Neutrophil (primary cell): Measurements from ENCODE around the gene MTERF4.

Source experiments
- H3K27ac ChIP-seq: fragments of 200-600 bp; sonication (generic); 2 replicates; pipeline ENCODE4 v1.5.1; 2016; ENCODE audit warnings: mild to moderate bottlenecking, moderate library complexity
- H3K27me3 ChIP-seq: fragments of 200-600 bp; sonication (generic); 2 replicates; pipeline ENCODE4 v1.6.0; 2016; ENCODE audit warnings: mild to moderate bottlenecking
- H3K36me3 ChIP-seq: fragments of 200-600 bp; sonication (generic); 2 replicates; pipeline ENCODE4 v1.5.1; 2017
- H3K4me1 ChIP-seq, 2 experiments: fragments of 200-600 bp in 1 of 2; sonication (generic) in 1 of 2; 1 replicate in 1 of 2; 2 replicates in 1 of 2; pipeline versions ENCODE4 v1.5.1 to v1.6.1; 2013 to 2016; ENCODE audit warnings: low read depth in 1 of 2, low read length in 1 of 2, mild to moderate bottlenecking in 1 of 2, moderate library complexity in 1 of 2; ENCODE audit not compliant: control insufficient read depth in 1 of 2, insufficient read depth in 1 of 2
- H3K4me3 ChIP-seq, 2 experiments: fragments of 200-600 bp in 1 of 2; sonication (generic) in 1 of 2; 1 replicate in 1 of 2; 2 replicates in 1 of 2; pipeline ENCODE4 v1.5.1; 2013 to 2016; ENCODE audit warnings: low read depth in 1 of 2, low read length in 1 of 2, mild to moderate bottlenecking in 1 of 2, moderate library complexity in 1 of 2
- H3K9me3 ChIP-seq: fragments of 200-600 bp; sonication (generic); 2 replicates; pipeline ENCODE4 v1.5.1; 2016
- TF ChIP-seq, protein P1 (sequence below): fragments of 200-600 bp; sonication (generic); IDR thresholded peaks from 2 replicates; pipeline ENCODE4 v1.5.1; 2016; ENCODE audit warnings: antibody characterized with exemption

MTERF4 gene

DNA sequence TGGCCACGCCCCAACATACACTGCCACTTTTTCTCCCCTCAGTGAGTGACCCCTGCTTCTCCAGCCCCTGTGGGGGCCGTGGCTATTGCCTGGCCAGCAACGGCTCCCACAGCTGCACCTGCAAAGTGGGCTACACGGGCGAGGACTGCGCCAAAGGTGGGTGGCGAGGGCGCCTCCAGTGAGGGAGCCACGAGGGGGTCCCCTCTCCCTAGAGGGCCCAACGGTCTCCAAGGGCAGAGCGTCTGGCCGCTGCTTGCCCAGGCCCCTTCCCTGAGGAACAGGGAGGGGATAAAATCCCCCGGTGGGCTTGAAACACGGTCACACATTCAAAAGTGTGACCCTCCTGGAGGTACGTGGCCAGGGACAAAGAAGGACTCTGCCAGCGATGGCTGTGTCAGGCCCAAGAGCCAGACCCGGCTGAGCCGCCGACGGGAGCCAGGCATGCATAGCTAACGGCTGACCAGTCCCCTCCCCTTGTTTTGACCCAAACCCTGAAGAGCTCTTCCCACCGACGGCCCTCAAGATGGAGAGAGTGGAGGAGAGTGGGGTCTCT is 37.2 kb downstream of the MTERF4 start:
- TF ChIP-seq, protein P1, sequence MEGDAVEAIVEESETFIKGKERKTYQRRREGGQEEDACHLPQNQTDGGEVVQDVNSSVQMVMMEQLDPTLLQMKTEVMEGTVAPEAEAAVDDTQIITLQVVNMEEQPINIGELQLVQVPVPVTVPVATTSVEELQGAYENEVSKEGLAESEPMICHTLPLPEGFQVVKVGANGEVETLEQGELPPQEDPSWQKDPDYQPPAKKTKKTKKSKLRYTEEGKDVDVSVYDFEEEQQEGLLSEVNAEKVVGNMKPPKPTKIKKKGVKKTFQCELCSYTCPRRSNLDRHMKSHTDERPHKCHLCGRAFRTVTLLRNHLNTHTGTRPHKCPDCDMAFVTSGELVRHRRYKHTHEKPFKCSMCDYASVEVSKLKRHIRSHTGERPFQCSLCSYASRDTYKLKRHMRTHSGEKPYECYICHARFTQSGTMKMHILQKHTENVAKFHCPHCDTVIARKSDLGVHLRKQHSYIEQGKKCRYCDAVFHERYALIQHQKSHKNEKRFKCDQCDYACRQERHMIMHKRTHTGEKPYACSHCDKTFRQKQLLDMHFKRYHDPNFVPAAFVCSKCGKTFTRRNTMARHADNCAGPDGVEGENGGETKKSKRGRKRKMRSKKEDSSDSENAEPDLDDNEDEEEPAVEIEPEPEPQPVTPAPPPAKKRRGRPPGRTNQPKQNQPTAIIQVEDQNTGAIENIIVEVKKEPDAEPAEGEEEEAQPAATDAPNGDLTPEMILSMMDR = no peak
- Histone ChIP-seq H3K27ac (no peak overlapping the region), H3K4me1 (no peaks in the 10 kb centered on the region), H3K27me3 (peaks cover 24% of the 10 kb centered on the region), H3K9me3 (no peaks in the 10 kb centered on the region), H3K4me3 (no peak overlapping the region), H3K36me3 (no peaks in the 10 kb centered on the region)

DNA sequence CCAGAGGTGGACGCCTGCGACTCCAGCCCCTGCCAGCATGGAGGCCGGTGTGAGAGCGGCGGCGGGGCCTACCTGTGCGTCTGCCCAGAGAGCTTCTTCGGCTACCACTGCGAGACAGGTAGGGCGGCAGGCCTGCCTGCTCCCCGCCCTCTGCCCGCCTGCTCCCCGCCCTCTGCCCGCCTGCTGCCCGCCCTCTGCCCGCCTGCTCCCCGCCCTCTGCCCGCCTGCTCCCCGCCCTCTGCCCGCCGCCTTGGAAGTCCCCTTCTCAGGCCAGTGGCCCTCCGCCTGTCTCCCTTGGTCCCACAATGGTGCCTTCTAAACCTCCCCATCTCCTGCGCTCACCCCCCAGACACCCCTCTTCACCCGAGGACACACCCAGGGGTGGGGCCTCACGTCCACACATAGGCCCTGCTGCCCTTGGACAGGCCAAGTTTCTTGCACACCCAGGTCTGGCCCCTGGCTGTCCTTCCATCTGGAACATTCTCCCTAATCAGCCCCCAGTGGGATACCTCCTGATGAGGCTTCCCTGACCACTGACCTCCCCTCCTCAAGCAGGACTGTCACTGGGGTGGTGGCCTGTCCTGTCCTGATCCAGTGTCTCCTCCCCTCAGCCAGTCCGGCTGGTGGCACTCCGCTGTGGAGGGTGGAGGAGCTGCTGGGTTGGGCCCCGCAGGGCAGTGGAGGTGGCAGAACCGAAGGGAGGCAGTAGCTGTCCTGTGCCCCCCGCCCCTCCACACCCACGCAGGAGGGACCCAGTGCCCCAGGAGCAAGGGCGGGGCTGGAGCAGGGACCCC is 37.9 kb downstream of the MTERF4 start:
- peaks cover 24% of the 10 kb centered on the region for H3K27me3 ChIP-seq
- no peaks in the 10 kb centered on the region for H3K9me3 ChIP-seq
- no peaks in the 10 kb centered on the region for H3K36me3 ChIP-seq
- H3K27ac ChIP-seq = no peak overlapping the region
- no peaks in the 10 kb centered on the region for H3K4me1 ChIP-seq
- no peak overlapping the region for H3K4me3 ChIP-seq
- TF ChIP-seq, protein P1 = no peak

DNA sequence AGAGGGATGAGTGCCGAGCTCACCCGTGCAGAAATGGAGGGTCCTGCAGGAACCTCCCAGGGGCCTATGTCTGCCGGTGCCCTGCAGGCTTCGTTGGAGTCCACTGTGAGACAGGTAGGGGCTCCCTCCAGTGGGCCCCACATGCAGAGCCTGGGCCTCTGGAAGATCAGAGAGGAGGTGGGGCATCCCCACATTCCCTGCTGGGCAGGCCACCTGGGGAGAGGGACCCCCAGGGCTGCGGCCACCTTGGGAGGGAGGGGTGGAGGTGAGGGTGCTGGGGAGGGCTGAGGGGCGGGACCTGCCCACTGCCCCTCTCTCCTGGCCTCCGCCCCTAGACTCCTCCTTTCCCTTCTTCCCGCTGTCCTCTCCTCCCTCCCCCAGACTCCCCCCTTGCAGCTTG is 38.5 kb downstream of the MTERF4 start:
- no peak overlapping the region for H3K4me3 ChIP-seq
- no peaks in the 10 kb centered on the region for H3K36me3 ChIP-seq
- TF ChIP-seq, protein P1 = no peak
- peaks cover 24% of the 10 kb centered on the region for H3K27me3 ChIP-seq
- H3K4me1 ChIP-seq = no peaks in the 10 kb centered on the region
- no peak overlapping the region for H3K27ac ChIP-seq
- H3K9me3 ChIP-seq = no peaks in the 10 kb centered on the region

DNA sequence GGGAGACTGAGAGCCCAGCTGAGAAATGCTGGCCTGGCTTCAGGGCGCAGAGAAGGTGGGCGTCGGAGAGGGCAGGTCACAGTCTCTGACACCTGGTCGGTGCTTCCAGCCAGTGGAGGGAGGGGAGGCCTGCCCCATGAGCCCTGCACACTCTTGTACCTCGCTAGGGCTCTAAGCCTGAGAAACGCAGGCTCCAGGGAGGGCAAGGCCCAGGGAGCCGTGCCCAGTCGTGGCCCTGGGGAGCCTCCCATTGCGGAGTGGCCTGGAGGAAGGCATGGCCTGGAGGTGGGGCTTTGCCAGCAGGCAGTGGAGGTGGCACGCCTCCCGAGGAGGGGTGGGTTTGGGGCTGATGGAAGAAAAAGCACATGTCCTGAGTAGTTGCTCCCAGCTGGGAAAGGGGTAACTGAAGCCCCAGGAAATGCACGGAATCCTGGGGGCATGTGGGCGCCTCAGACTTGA is 39.0 kb downstream of the MTERF4 start:
- TF ChIP-seq, protein P1 = no peak
- Histone ChIP-seq H3K4me3 (no peak overlapping the region), H3K27me3 (peaks cover 24% of the 10 kb centered on the region), H3K9me3 (no peaks in the 10 kb centered on the region), H3K36me3 (no peaks in the 10 kb centered on the region), H3K27ac (no peak overlapping the region), H3K4me1 (no peaks in the 10 kb centered on the region)

DNA sequence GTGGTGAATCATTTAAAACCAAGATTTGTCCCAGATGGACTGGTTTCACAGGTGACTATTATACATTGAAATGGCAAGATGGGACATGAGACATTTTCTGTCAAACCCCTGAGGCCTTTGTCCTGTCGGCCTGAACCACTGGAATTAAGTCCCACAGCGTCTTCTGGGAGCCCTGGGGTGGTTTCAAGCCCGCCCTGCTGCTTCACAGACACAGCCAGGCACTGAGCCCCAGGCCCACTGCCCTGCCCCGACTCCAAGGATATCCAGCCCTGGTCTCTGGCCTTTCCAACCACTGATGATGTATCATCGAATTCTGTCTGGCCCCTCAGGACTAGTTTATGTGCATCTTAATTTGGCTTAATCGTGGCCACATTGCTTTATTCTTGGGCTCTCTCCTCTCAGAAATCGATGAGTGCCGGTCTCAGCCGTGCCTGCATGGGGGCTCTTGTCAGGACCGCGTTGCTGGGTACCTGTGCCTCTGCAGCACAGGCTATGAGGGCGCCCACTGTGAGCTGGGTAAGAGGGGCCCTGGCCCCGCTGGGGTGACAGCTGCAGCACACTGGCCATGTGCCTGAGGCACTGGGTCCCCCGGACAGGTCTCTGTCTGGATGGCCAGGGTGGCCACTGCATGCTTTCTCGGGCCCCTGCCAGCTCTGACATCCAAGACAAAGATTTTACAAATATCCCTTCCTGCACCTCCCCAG is 39.5 kb downstream of the MTERF4 start:
- TF ChIP-seq, protein P1 = no peak
- peaks cover 24% of the 10 kb centered on the region for H3K27me3 ChIP-seq
- H3K4me3 ChIP-seq = no peak overlapping the region
- no peak overlapping the region for H3K27ac ChIP-seq
- no peaks in the 10 kb centered on the region for H3K4me1 ChIP-seq
- no peaks in the 10 kb centered on the region for H3K9me3 ChIP-seq
- H3K36me3 ChIP-seq = no peaks in the 10 kb centered on the region
